Upper lobe of left lung (tissue), 6 donors: ENCODE results near the gene LRRC56. TPM values are rescaled to one million over a fixed set of nuclear protein-coding genes. Genes with fewer than 3 reads are reported as not detected.

Experiments
- ATAC-seq, 2 donors: fragments of 200-7000 bp; cut with Tn5 transposase; one replicate each; pipeline ENCODE4 v1.9.1; 2022; ENCODE audit warnings: mild to moderate bottlenecking in 2 of 2, moderate library complexity in 2 of 2; ENCODE audit not compliant: low FRiP score in 2 of 2
- DNase-seq, 2 donors: peaks; one replicate each; pipeline ENCODE4 v3.0.0-alpha.2; 2019 to 2020
- H3K27ac ChIP-seq, 4 donors: fragments of 200-600 bp; sonication (generic); one replicate each; pipeline ENCODE4 v1.5.1; 2016 to 2019
- H3K27me3 ChIP-seq, 4 donors: fragments of 200-600 bp; sonication (generic); one replicate each; pipeline ENCODE4 v1.5.1; 2017 to 2019
- H3K36me3 ChIP-seq, 4 donors: fragments of 200-600 bp; sonication (generic); one replicate each; pipeline ENCODE4 v1.5.1; 2016 to 2019
- H3K4me1 ChIP-seq, 4 donors: fragments of 200-600 bp; sonication (generic); one replicate each; pipeline ENCODE4 v1.5.1; 2018 to 2019
- H3K4me3 ChIP-seq, 4 donors: fragments of 200-600 bp; sonication (generic); one replicate each; pipeline ENCODE4 v1.5.1; 2017 to 2019; ENCODE audit warnings: mild to moderate bottlenecking in 2 of 4, moderate library complexity in 1 of 4
- H3K9me3 ChIP-seq, 4 donors: fragments of 200-600 bp; sonication (generic); one replicate each; pipeline ENCODE4 v1.5.1; 2018 to 2019
- CTCF ChIP-seq, 6 experiments: fragments of 450-650 bp in 4 of 6; fragments of 200-600 bp in 2 of 6; sonication (generic) in 2 of 6; IDR thresholded peaks; one replicate each; pipeline ENCODE4 v1.5.1; 2016 to 2019; ENCODE audit warnings: antibody characterized with exemption in 6 of 6
- EP300 ChIP-seq, 4 donors: sonication (generic); formaldehyde crosslinking; IDR thresholded peaks; one replicate each; pipeline ENCODE4 v1.5.1; 2017; ENCODE audit warnings: antibody characterized with exemption in 4 of 4, control low read depth in 2 of 4
- POLR2A ChIP-seq, 4 donors: fragments of 450-650 bp; IDR thresholded peaks; one replicate each; pipeline ENCODE4 v1.5.1; 2016 to 2017; ENCODE audit warnings: antibody characterized with exemption in 4 of 4, mild to moderate bottlenecking in 2 of 4
- POLR2AphosphoS5 ChIP-seq, 2 donors: sonication (generic); formaldehyde crosslinking; IDR thresholded peaks; one replicate each; pipeline ENCODE4 v1.5.1; 2017; ENCODE audit warnings: antibody characterized with exemption in 2 of 2
- WGBS, 2 donors: methylation state at CpG; one replicate each; pipeline ENCODE4 v1.1.5; 2017 to 2018; 5-methylcytosine and 5-hydroxymethylcytosine counted together
- total RNA-seq, 6 donors: library from RNA; depleted of rRNA in 4 of 6; stranded (reverse); fragments of >200 nt in 4 of 6; gene quantifications; one replicate each; pipeline versions ENCODE4 v1.1.0 to v1.2.1, GENCODE V29; 2016 to 2021
- donor health status: DM: no; HTN: no; CAD: no; lungs with moderate emphysema.
- donor health status: DM: no; HTN: yes; CAD: no; lungs with severe emphysema.

The LRRC56 gene
- total RNA-seq, 6 donors from 2014 or later = 3.5 to 11.5 (median 5.8) TPM

GRCh38 chr11:550021-550745 lies 12.9 kb downstream of the LRRC56 start:
- Histone ChIP-seq H3K4me3 (no peak overlapping the region), H3K27me3 (peaks cover 0 to 8% (median 1%) of the 10 kb centered on the region in 4 donors), H3K36me3 (no peaks in the 10 kb centered on the region), H3K4me1 (peaks cover 8 to 13% (median 11%) of the 10 kb centered on the region in 4 donors), H3K9me3 (no peaks in the 10 kb centered on the region), H3K27ac (no peak overlapping the region)
- TF ChIP-seq POLR2AphosphoS5 (IDR thresholded peaks at IDR 0.05) = no peak
- no peak for TF ChIP-seq POLR2A (IDR thresholded peaks at IDR 0.05)
- no peak for TF ChIP-seq EP300 (IDR thresholded peaks at IDR 0.05)
- TF ChIP-seq CTCF (IDR thresholded peaks at IDR 0.05) = no peak
- DNase-seq (peak in 1 of 2 donors; percentile 73), ATAC-seq (no peak)
- WGBS, 2 donors = 95% methylated on average over 9 to 17 of the region's 25 CpGs

- H3K27me3 ChIP-seq = peaks cover 0 to 14% (median 5%) of the 10 kb centered on the region in 4 donors
- no peak for ATAC-seq
- TF ChIP-seq POLR2AphosphoS5 (IDR thresholded peaks at IDR 0.05) = no peak
- TF ChIP-seq CTCF (IDR thresholded peaks at IDR 0.05) = no peak
- TF ChIP-seq POLR2A (IDR thresholded peaks at IDR 0.05) = no peak
- TF ChIP-seq EP300 (IDR thresholded peaks at IDR 0.05) = no peak
- H3K27ac ChIP-seq = no peak overlapping the region
- H3K36me3 ChIP-seq = no peaks in the 10 kb centered on the region
- no peak overlapping the region for H3K4me3 ChIP-seq
- no peak for DNase-seq
- H3K4me1 ChIP-seq = peaks cover 13 to 18% (median 17%) of the 10 kb centered on the region in 4 donors
- 88 to 100% methylated on average over 1 to 4 of the region's 5 CpGs for WGBS, 2 donors
- H3K9me3 ChIP-seq = no peaks in the 10 kb centered on the region
These were observed 13.4 kb downstream of the LRRC56 start for GRCh38 chr11:550746-551085.

GRCh38 chr11:551131-551530 lies 13.8 kb downstream of the LRRC56 start:
- H3K9me3 ChIP-seq = no peaks in the 10 kb centered on the region
- ATAC-seq (no peak), DNase-seq (peak in 1 of 2 donors; percentile 77)
- H3K27me3 ChIP-seq = peaks cover 0 to 18% (median 7%) of the 10 kb centered on the region in 4 donors
- no peaks in the 10 kb centered on the region for H3K36me3 ChIP-seq
- TF ChIP-seq EP300 (IDR thresholded peaks at IDR 0.05) = no peak
- TF ChIP-seq POLR2AphosphoS5 (IDR thresholded peaks at IDR 0.05) = no peak
- TF ChIP-seq CTCF (IDR thresholded peaks at IDR 0.05) = no peak
- TF ChIP-seq POLR2A (IDR thresholded peaks at IDR 0.05) = no peak
- no peak overlapping the region for H3K4me3 ChIP-seq
- H3K27ac ChIP-seq = no peak overlapping the region
- peaks cover 17 to 22% (median 20%) of the 10 kb centered on the region in 4 donors for H3K4me1 ChIP-seq
- 84% methylated on average over 13 of the region's 16 CpGs; no CpG with 5 or more reads in 1 of the 2 donors for WGBS, 2 donors

GRCh38 chr11:551596-551995 lies 14.3 kb downstream of the LRRC56 start:
- WGBS, 2 donors = 81 to 90% methylated on average over 2 to 12 of the region's 12 CpGs
- no peak for ATAC-seq
- DNase-seq = peak in 1 of 2 donors; percentile 76
- no peaks in the 10 kb centered on the region for H3K36me3 ChIP-seq
- no peaks in the 10 kb centered on the region for H3K9me3 ChIP-seq
- H3K4me3 ChIP-seq = no peak overlapping the region
- H3K4me1 ChIP-seq = peaks cover 18 to 27% (median 22%) of the 10 kb centered on the region in 4 donors
- TF ChIP-seq POLR2AphosphoS5 (IDR thresholded peaks at IDR 0.05) = no peak
- H3K27ac ChIP-seq = no peak overlapping the region
- H3K27me3 ChIP-seq = peaks cover 1 to 22% (median 9%) of the 10 kb centered on the region in 4 donors

GRCh38 chr11:553083-553987 lies 16.0 kb downstream of the LRRC56 start:
- ATAC-seq = no peak
- Histone ChIP-seq H3K27me3 (peaks cover 1 to 22% (median 9%) of the 10 kb centered on the region in 4 donors), H3K36me3 (no peaks in the 10 kb centered on the region), H3K27ac (no peak overlapping the region), H3K9me3 (no peaks in the 10 kb centered on the region), H3K4me1 (peaks cover 18 to 28% (median 22%) of the 10 kb centered on the region in 4 donors), H3K4me3 (no peak overlapping the region)
- TF ChIP-seq POLR2A (IDR thresholded peaks at IDR 0.05) (no peak), CTCF (IDR thresholded peaks at IDR 0.05) (no peak), POLR2AphosphoS5 (IDR thresholded peaks at IDR 0.05) (no peak), EP300 (IDR thresholded peaks at IDR 0.05) (no peak)
- whole genome bisulfite sequencing, 2 donors = 85 to 89% methylated on average over 12 to 27 of the region's 27 CpGs
- peak in 1 of 2 donors; percentile 78 for DNase-seq
